Ectodermal cell (in vitro differentiated cells): Measurements from ENCODE around the gene L3MBTL1.

Experiments
- H3K27ac ChIP-seq: 2 replicates; pipeline ENCODE4 v1.7.0; 2013; ENCODE audit warnings: mild to moderate bottlenecking, low read depth, low read length; ENCODE audit not compliant: insufficient read depth, poor library complexity, severe bottlenecking
- H3K27me3 ChIP-seq: 2 replicates; pipeline ENCODE4 v1.7.0; 2013; ENCODE audit warnings: mild to moderate bottlenecking, low read length; ENCODE audit not compliant: insufficient read depth, control insufficient read depth, poor library complexity, severe bottlenecking
- H3K36me3 ChIP-seq: one replicate; pipeline ENCODE4 v1.7.0; 2013; ENCODE audit warnings: low read length; ENCODE audit not compliant: control insufficient read depth, insufficient read depth
- H3K4me1 ChIP-seq: one replicate; pipeline ENCODE4 v1.7.0; 2013; ENCODE audit warnings: low read length; ENCODE audit not compliant: control insufficient read depth, insufficient read depth
- H3K4me3 ChIP-seq: 2 replicates; pipeline ENCODE4 v1.7.0; 2013; ENCODE audit warnings: low read depth, low read length, control low read depth; ENCODE audit not compliant: insufficient read depth
- H3K9me3 ChIP-seq: 2 replicates; pipeline ENCODE4 v1.7.0; 2013; ENCODE audit warnings: mild to moderate bottlenecking, low read length, moderate library complexity; ENCODE audit not compliant: control insufficient read depth
- WGBS, 2 experiments: methylation state at CpG; one replicate each; pipeline ENCODE4 v1.1.7; 2013; ENCODE audit warnings: missing lambda C conversion rate in 2 of 2; 5-methylcytosine and 5-hydroxymethylcytosine counted together

L3MBTL1 gene

DNA sequence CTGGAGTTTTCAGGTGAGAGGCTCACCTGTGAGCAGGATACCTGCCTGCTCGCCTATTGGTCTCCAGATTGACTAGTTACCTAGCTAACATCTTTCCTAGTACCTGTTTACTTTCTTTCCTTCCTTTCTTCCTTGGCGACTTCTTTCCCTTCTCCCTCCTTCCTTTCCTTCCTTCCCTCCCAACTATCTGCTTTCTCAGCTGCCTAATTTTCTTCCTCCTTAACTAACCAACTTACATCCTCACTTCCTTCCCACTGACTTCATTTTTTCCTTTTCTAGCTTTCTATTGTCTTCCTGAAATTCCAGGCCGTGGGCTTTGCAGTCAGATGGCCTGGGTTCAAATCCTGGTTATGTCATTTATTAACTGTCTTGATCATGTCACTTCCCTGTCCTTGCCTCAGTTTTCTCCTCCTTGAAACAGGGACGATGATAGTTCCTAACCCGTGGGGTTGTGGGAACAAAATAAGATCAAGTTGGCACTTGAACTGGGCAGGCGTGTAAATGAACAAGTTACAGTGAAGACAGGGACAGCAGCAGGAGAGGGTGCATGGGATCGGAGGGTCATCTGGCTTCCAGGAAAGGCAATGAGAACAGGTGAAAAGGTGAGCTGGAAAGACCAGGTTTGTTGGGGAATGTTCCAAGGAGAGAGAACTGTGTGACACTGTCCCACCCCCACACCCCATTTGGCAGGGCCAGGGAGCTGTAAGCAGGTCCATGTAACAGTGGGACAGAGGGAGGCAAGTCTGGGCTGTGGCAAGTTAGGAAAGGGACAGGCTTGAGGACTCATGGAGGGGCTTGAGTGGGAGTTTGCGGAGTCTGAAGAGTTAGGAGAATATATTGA is 51.9 kb downstream of the L3MBTL1 start:
- Histone ChIP-seq H3K9me3 (no peaks in the 10 kb centered on the region), H3K4me1 (no peaks in the 10 kb centered on the region), H3K36me3 (no peaks in the 10 kb centered on the region), H3K4me3 (no peak overlapping the region), H3K27me3 (no peaks in the 10 kb centered on the region), H3K27ac (no peak overlapping the region)
- WGBS, 2 experiments: 92 to 93% methylated on average over 8 of the region's 8 CpGs

DNA sequence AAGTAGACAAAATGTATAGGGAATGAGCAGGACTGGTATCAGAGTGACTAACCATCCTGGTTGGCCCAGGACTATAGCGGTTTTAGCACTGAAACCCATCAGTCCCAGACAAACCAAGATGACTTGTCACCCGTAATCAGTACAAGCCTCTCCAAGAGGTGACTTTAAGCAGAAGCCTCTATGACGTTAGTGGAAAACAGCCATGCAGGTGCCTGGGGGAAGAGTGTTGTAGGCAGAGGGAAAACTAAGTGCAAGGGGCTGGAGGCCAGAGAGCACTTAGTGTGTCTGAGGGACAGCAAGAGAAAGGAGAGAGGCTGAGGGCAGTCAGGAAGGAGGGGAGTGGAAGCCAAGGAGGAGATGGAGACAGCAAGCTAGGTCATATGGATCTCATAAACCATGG is 53.5 kb downstream of the L3MBTL1 start:
- 94 to 96% methylated on average over 3 of the region's 3 CpGs for WGBS, 2 experiments
- no peak overlapping the region for H3K27ac ChIP-seq
- H3K4me3 ChIP-seq: no peak overlapping the region
- no peaks in the 10 kb centered on the region for H3K36me3 ChIP-seq
- H3K9me3 ChIP-seq: no peaks in the 10 kb centered on the region
- H3K4me1 ChIP-seq: no peaks in the 10 kb centered on the region
- H3K27me3 ChIP-seq: no peaks in the 10 kb centered on the region

DNA sequence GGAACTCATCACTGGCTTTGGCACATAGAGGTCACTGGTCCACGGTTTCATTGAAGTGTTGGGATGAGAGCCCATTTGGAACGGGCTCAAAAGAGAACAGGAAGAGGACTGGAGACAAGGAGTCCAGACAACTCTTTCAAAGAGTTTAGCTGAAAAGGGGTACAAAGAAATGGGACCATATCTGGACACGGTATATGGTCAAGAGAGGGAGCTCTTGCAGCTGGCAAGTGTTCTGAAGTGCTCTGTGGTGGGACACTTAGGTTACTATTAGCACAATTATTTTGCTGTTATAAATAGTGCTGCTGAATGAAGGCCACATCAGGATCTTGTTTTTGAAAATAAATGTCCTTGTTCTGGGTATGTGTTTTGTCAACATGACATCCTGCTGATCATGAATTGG is 55.9 kb downstream of the L3MBTL1 start:
- Histone ChIP-seq H3K27ac (no peak overlapping the region), H3K4me3 (no peak overlapping the region), H3K36me3 (no peaks in the 10 kb centered on the region), H3K4me1 (no peaks in the 10 kb centered on the region), H3K9me3 (no peaks in the 10 kb centered on the region), H3K27me3 (no peaks in the 10 kb centered on the region)
- 90 to 91% methylated on average over 3 of the region's 3 CpGs for WGBS, 2 experiments

DNA sequence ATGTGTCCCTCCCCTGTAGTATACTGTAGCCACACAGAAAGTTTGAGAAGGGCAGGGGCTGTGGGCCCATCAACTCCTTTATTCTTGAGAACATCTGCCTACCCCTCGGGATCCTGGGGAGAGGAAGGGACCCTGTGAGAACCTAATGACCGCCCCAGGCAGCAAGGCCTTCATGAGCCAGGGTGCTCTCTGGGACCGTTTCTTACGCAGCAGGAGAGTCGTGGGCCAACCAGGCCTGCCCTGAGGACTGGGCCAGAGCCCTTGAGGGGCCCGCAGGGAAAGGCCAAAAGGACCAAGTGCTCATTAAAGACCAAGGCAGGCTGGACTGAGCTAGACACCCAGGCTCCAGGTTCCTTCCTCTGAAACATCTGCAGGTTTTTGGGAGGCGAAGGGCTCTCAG is 56.5 kb downstream of the L3MBTL1 start:
- 93 to 96% methylated on average over 7 of the region's 7 CpGs for WGBS, 2 experiments

DNA sequence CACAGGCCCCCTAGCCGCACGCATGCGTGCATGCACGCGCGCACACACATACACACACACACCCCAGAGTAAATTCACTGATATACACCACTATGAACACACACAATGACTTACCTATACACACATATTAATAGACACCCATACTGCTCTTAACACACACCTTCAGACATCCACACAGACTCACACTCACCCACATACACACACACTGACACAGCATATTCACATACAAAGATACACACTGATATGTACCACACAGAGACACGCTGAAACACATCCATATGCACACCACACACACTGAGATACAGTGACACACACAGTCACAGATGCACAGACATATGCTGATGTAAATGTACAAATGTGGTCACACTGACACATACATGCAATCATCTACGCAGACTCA is 57.0 kb downstream of the L3MBTL1 start:
- 93 to 96% methylated on average over 8 of the region's 8 CpGs for WGBS, 2 experiments
- Histone ChIP-seq H3K27me3 (no peaks in the 10 kb centered on the region), H3K4me1 (no peaks in the 10 kb centered on the region), H3K9me3 (no peaks in the 10 kb centered on the region), H3K36me3 (no peaks in the 10 kb centered on the region), H3K27ac (no peak overlapping the region), H3K4me3 (no peak overlapping the region)

More for the DNA sequence above, 56.5 kb downstream of the L3MBTL1 start:
- no peaks in the 10 kb centered on the region for H3K4me1 ChIP-seq
- no peaks in the 10 kb centered on the region for H3K36me3 ChIP-seq
- H3K4me3 ChIP-seq: no peak overlapping the region
- H3K27me3 ChIP-seq: no peaks in the 10 kb centered on the region
- H3K9me3 ChIP-seq: no peaks in the 10 kb centered on the region
- H3K27ac ChIP-seq: no peak overlapping the region

DNA sequence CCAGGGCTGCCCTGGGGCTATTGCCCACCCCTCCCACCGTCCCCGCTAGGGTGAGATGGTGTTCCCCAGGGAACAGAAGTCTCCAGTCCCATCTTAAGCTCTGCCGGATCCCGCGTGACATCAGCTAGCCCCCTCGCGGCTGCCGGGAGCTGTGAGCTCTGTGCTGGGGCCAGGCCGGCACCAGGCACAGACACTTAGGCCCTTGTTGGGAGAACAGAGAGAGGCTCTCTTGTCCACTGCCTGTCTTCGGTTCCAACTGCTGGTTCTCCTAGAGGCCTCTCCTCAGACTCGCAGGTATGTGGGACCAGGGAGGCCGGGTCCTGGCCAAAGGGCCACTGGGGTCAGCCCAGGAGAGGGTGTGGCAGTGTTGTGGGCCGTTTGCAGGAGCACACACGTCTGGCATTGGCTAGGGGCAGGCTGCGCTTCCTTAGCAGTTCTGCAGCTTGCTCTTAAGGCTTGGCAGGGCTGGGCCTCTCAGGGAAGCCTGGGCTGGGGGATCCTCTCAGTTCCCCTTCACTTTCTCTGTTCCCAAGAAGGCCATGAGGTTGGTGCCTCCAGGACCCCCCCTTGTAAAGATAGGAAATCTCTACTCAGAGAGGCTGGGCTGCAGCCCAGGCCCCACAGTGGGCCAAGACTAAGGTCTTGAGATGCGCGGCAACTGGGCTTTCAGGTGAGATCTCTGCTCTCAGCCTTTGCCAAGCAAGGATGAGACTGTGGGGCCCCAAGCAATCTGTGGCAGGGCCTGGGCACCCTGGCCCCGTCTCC is 57.7 kb downstream of the L3MBTL1 start:
- Histone ChIP-seq H3K27ac (no peak overlapping the region), H3K36me3 (no peaks in the 10 kb centered on the region), H3K4me3 (no peak overlapping the region), H3K27me3 (no peaks in the 10 kb centered on the region), H3K4me1 (no peaks in the 10 kb centered on the region), H3K9me3 (no peaks in the 10 kb centered on the region)
- 89% methylated on average over 18 of the region's 18 CpGs for WGBS, 2 experiments

- Histone ChIP-seq H3K4me3 (no peak overlapping the region), H3K27me3 (no peaks in the 10 kb centered on the region), H3K36me3 (no peaks in the 10 kb centered on the region), H3K4me1 (no peaks in the 10 kb centered on the region), H3K27ac (no peak overlapping the region), H3K9me3 (no peaks in the 10 kb centered on the region)
- WGBS, 2 experiments: 90 to 91% methylated on average over 4 of the region's 4 CpGs
Measured at GRCh38 chr20:43565758-43566104, 58.2 kb downstream of the L3MBTL1 start.

DNA sequence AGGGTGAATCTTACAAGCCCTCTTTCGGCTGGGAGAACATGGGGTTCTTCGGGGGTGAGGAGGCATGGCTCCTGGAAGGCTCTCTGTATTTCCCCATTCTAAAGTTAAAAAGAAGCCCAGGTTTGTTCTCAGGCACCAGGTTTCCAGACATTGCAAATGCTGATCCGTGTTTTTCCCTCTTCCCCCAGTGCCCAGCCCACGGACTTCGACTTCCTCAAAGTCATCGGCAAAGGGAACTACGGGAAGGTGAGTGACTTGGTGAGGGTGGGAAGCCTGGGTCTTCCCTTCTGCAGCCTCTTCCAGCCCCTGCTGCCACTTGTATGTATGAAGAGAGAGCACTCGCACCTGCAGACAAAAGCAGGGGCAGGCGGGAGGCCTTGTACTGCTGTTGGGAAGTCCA is 60.0 kb downstream of the L3MBTL1 start:
- H3K27me3 ChIP-seq: no peaks in the 10 kb centered on the region

DNA sequence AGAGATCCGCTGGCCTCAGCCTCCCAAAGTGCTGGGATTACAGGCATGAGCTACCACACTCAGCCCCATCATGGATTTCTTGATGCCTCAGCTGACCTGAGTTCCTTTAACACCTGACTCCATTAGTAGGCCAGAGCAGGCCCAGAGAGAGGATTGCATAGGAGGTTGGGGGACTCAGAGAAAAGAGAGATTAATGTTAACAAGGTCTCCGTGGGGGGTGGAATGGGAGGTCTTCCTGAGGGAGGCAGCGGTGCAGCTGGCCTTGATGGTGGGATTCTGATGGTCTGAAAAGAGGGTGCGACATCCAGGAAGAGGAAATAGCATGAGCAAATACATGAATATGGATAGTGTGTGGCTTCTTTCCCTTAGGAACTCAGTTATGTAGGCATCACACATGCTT is 61.2 kb downstream of the L3MBTL1 start:
- no peaks in the 10 kb centered on the region for H3K9me3 ChIP-seq

More for the DNA sequence above, 60.0 kb downstream of the L3MBTL1 start:
- H3K4me1 ChIP-seq: no peaks in the 10 kb centered on the region
- H3K9me3 ChIP-seq: no peaks in the 10 kb centered on the region
- H3K4me3 ChIP-seq: no peak overlapping the region
- no peaks in the 10 kb centered on the region for H3K36me3 ChIP-seq
- 88 to 92% methylated on average over 9 of the region's 9 CpGs for WGBS, 2 experiments
- no peak overlapping the region for H3K27ac ChIP-seq

DNA sequence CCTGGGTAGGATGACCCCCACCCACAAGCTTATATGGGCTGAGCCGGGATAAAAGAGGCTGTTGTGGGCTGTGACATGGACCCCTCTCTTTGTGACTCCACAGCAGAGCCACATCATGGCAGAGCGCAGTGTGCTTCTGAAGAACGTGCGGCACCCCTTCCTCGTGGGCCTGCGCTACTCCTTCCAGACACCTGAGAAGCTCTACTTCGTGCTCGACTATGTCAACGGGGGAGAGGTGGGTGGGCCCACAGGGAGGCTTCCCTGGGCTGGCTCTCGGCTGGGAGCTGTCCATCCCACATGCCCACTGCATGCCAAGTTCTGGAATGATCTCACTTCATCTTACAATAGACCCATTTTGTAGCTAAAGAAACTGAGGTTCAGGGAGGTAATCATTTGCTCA is 61.8 kb downstream of the L3MBTL1 start:
- Histone ChIP-seq H3K27ac (no peak overlapping the region), H3K4me1 (no peaks in the 10 kb centered on the region), H3K9me3 (no peaks in the 10 kb centered on the region), H3K36me3 (no peaks in the 10 kb centered on the region), H3K27me3 (no peaks in the 10 kb centered on the region), H3K4me3 (no peak overlapping the region)
- 95% methylated on average over 10 of the region's 10 CpGs for WGBS, 2 experiments

More for the DNA sequence above, 61.2 kb downstream of the L3MBTL1 start:
- H3K27ac ChIP-seq: no peak overlapping the region
- no peaks in the 10 kb centered on the region for H3K4me1 ChIP-seq
- no peak overlapping the region for H3K4me3 ChIP-seq
- H3K27me3 ChIP-seq: no peaks in the 10 kb centered on the region
- WGBS, 2 experiments: 76 to 84% methylated on average over 4 of the region's 4 CpGs
- H3K36me3 ChIP-seq: no peaks in the 10 kb centered on the region
